Smooth muscle cell (in vitro differentiated cells): ENCODE results near the gene YIPF7. TPM values are rescaled to one million over a fixed set of nuclear protein-coding genes. Genes with fewer than 3 reads are reported as not detected.

Experiments used
- DNase-seq: peaks from one replicate; lab custom pipeline; 2025; ENCODE audit not compliant: unreplicated experiment; lab: John Stamatoyannopoulos, UW
- H2AFZ ChIP-seq: fragments of 200-600 bp; sonication (generic); 2 replicates; pipeline ENCODE4 v1.6.0; 2016; ENCODE audit warnings: antibody characterized with exemption, low read depth, mild to moderate bottlenecking
- H3F3A ChIP-seq: fragments of 200-600 bp; sonication (generic); 2 replicates; pipeline ENCODE4 v1.6.0; 2017; ENCODE audit warnings: antibody characterized with exemption, low read depth
- H3K27ac ChIP-seq: fragments of 200-600 bp; sonication (generic); 2 replicates; pipeline ENCODE4 v1.5.1; 2016; ENCODE audit warnings: low read depth, mild to moderate bottlenecking
- H3K27me3 ChIP-seq: fragments of 200-600 bp; sonication (generic); 2 replicates; pipeline ENCODE4 v1.6.1; 2016; ENCODE audit warnings: low read depth, mild to moderate bottlenecking
- H3K36me3 ChIP-seq: fragments of 200-600 bp; sonication (generic); 2 replicates; pipeline ENCODE4 v1.5.1; 2016; ENCODE audit warnings: low read depth
- H3K4me1 ChIP-seq: fragments of 200-600 bp; sonication (generic); 2 replicates; pipeline ENCODE4 v1.5.1; 2016; ENCODE audit warnings: low read depth
- H3K4me2 ChIP-seq: fragments of 200-600 bp; sonication (generic); 2 replicates; pipeline ENCODE4 v1.6.0; 2016; ENCODE audit warnings: mild to moderate bottlenecking
- H3K4me3 ChIP-seq: fragments of 200-600 bp; sonication (generic); 2 replicates; pipeline ENCODE4 v1.5.1; 2016; ENCODE audit warnings: mild to moderate bottlenecking
- H3K79me2 ChIP-seq: fragments of 200-600 bp; sonication (generic); 2 replicates; pipeline ENCODE4 v1.6.0; 2016; ENCODE audit warnings: low read depth, mild to moderate bottlenecking
- H3K9ac ChIP-seq: fragments of 200-600 bp; sonication (generic); 2 replicates; pipeline ENCODE4 v1.6.0; 2016; ENCODE audit warnings: low read depth
- H3K9me3 ChIP-seq: fragments of 200-600 bp; sonication (generic); replicated peaks from 2 replicates; pipeline ENCODE4 v1.5.1; 2016; ENCODE audit warnings: low read depth
- H4K20me1 ChIP-seq: fragments of 200-600 bp; sonication (generic); 2 replicates; pipeline ENCODE4 v1.6.0; 2016; ENCODE audit warnings: low read depth
- CTCF ChIP-seq: fragments of 200-600 bp; sonication (generic); IDR thresholded peaks from 2 replicates; pipeline ENCODE4 v1.5.1; 2017; ENCODE audit warnings: borderline replicate concordance, mild to moderate bottlenecking, antibody characterized with exemption; ENCODE audit not compliant: insufficient read depth, poor library complexity, severe bottlenecking
- WGBS: methylation state at CpG from one replicate; pipeline ENCODE4 v1.1.7; 2016; ENCODE audit warnings: low lambda C conversion rate; 5-methylcytosine and 5-hydroxymethylcytosine counted together
- polyA plus RNA-seq: library from polyadenylated mRNA; unstranded; fragments of >200 nt; fragmentation: Nextera tagmentation; extraction: Ambion mirVana; gene quantifications from 2 replicates; pipeline ENCODE4 v1.2.1, GENCODE V29; 2016
- total RNA-seq: library from RNA; depleted of rRNA; stranded (reverse); fragments of >200 nt; gene quantifications from 2 replicates; pipeline ENCODE4 v1.2.3, GENCODE V29; 2014

Gene YIPF7
- total and polyA plus RNA-seq, 2 experiments from 2014 or later, result not detected

GRCh38 chr4:44632733-44633132 lies 18.7 kb downstream of the YIPF7 start:
- TF ChIP-seq CTCF, result no peak
- Histone ChIP-seq H3K36me3 (no peaks in the 10 kb centered on the region), H3F3A (no peaks in the 10 kb centered on the region), H3K9ac (no peak overlapping the region), H3K79me2 (no peaks in the 10 kb centered on the region), H3K4me1 (no peaks in the 10 kb centered on the region), H3K4me3 (no peak overlapping the region), H3K9me3 (no peaks in the 10 kb centered on the region), H3K27ac (no peak overlapping the region), H4K20me1 (no peaks in the 10 kb centered on the region), H2AFZ (no peak overlapping the region), H3K4me2 (no peak overlapping the region), H3K27me3 (peaks cover 10% of the 10 kb centered on the region)
- WGBS, result 86% methylated on average over 8 of the region's 8 CpGs
- DNase-seq, result no peak

- Histone ChIP-seq H3K4me3 (no peak overlapping the region), H3K27ac (no peak overlapping the region), H3K4me2 (no peak overlapping the region), H4K20me1 (no peaks in the 10 kb centered on the region), H3K9me3 (no peaks in the 10 kb centered on the region), H3K9ac (no peak overlapping the region), H3K36me3 (no peaks in the 10 kb centered on the region), H3K79me2 (no peaks in the 10 kb centered on the region), H3F3A (no peaks in the 10 kb centered on the region), H3K27me3 (peaks cover 10% of the 10 kb centered on the region), H3K4me1 (no peaks in the 10 kb centered on the region), H2AFZ (no peak overlapping the region)
- peak; percentile 25 for TF ChIP-seq CTCF
- WGBS, result 71% methylated on average over 4 of the region's 4 CpGs
- DNase-seq, result no peak
Observed at GRCh38 chr4:44632089-44632488, 19.3 kb downstream of the YIPF7 start.

DNA sequence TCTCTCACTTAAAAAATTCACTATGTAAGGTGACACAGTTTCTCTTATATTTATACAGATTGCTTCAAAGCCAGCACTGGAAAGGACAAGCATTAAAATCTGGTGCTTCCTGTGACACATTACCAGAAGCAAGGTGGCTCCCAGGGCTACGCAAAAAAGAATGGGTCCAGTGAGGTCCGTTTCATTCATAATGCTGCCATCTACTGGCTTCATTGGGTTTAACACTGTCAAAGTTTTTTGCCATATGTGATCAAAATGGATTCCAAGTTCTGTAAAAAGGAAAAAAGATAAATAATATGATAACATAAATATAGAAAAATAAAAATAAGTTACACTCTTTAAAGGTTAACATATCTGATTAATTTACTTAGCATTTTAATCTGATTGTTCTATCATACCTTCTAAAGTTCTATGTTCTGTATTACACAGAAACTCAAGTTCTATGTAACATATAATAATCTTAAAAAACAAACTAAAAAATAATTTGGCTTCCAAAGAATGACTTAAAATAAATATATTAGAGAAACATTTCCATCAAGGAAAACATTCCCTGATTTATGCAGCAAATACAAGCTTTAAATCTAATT lies 22.1 kb downstream of the YIPF7 start:
- no peak overlapping the region for H3K27ac ChIP-seq
- H3K4me1 ChIP-seq, result no peaks in the 10 kb centered on the region
- no peaks in the 10 kb centered on the region for H4K20me1 ChIP-seq
- H3K79me2 ChIP-seq, result no peaks in the 10 kb centered on the region
- WGBS, result 0% methylated on average over 2 of the region's 2 CpGs
- H3K36me3 ChIP-seq, result no peaks in the 10 kb centered on the region
- H2AFZ ChIP-seq, result no peak overlapping the region
- no peaks in the 10 kb centered on the region for H3K9me3 ChIP-seq
- no peak overlapping the region for H3K4me2 ChIP-seq
- no peak overlapping the region for H3K4me3 ChIP-seq
- H3F3A ChIP-seq, result no peaks in the 10 kb centered on the region
- TF ChIP-seq CTCF, result peak; percentile 83
- peaks cover 10% of the 10 kb centered on the region for H3K27me3 ChIP-seq
- no peak for DNase-seq
- no peak overlapping the region for H3K9ac ChIP-seq

GRCh38 chr4:44623676-44624075 lies 27.7 kb downstream of the YIPF7 start:
- no peak overlapping the region for H3K9ac ChIP-seq

More at GRCh38 chr4:44623676-44624075, 27.7 kb downstream of the YIPF7 start:
- WGBS, result 77% methylated on average over 1 of the region's 1 CpG
- DNase-seq, result no peak
- no peaks in the 10 kb centered on the region for H4K20me1 ChIP-seq
- no peak for TF ChIP-seq CTCF
- no peaks in the 10 kb centered on the region for H3K79me2 ChIP-seq
- no peak overlapping the region for H3K4me2 ChIP-seq
- no peaks in the 10 kb centered on the region for H3K27me3 ChIP-seq
- no peaks in the 10 kb centered on the region for H3K9me3 ChIP-seq
- H2AFZ ChIP-seq, result no peak overlapping the region
- no peak overlapping the region for H3K27ac ChIP-seq
- no peaks in the 10 kb centered on the region for H3K36me3 ChIP-seq
- no peak overlapping the region for H3K4me3 ChIP-seq
- no peaks in the 10 kb centered on the region for H3K4me1 ChIP-seq
- H3F3A ChIP-seq, result no peaks in the 10 kb centered on the region
